ENCODE data around the gene DDX59. TPM values are rescaled to one million over a fixed set of nuclear protein-coding genes. Genes with fewer than 3 reads are reported as not detected.

The DDX59 gene
- total RNA-seq, 2 experiments from 2014 or later, result 24.6 to 28.7 TPM

DNA sequence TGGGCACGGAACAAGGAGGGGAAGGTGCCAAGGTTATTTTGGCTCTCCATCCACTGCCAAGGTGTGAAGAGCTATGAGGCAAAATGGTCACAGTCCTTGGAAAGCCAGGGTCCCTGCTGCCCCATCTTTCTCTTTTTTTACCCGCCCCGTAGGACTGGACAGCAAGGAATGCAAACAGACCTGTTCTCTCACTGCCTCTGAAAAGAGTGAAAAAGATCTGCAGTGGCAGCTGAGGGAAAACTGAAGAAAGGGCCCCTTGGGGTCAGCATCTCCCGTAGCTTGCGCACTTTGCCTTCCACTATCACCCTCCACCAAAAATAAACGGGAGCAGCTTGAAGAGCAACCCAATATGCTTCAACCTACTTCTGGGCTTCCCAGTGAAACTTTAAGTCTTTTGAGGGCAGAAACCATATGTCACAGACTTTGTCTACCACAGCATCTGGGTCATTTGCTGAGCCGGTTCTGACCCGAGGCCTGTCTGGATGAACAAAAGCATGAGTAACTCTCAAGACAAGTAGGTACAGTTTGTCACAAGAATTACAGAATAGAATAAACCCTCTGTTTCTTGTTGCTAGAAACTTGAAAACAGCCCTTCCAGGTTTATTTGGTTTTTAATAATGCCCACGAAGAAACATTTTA lies 39.7 kb downstream of the DDX59 start:
- intact Hi-C loops (cut with micrococcal nuclease; ENCODE audit: unreplicated experiment), result loop anchor here (10.0 kb wide), 2 partner anchors 395 to 485 kb away; partner anchors contain the start of genes CACNA1S and KIF21B
- Histone ChIP-seq H3K4me3 (ENCODE audit: low read depth, low read length, poor library complexity, severe bottlenecking) (no peak overlapping the region), H4K20me1 (ENCODE audit: insufficient read depth, low read length) (no peaks in the 10 kb centered on the region), H3K4me2 (ENCODE audit: low read length) (no peak overlapping the region), H3K4me1 (ENCODE audit: insufficient read depth, low read length, poor library complexity, severe bottlenecking) (peaks cover 12% of the 10 kb centered on the region), H2AFZ (ENCODE audit: low read length) (no peak overlapping the region), H3K27ac (ENCODE audit: low read depth, low read length, poor library complexity, severe bottlenecking) (no peak overlapping the region), H3K9me3 (ENCODE audit: low read length) (no peaks in the 10 kb centered on the region), H3K9me2 (ENCODE audit: insufficient read depth, low read length) (no peaks in the 10 kb centered on the region), H3K79me2 (ENCODE audit: insufficient read depth, low read depth, low read length) (no peaks in the 10 kb centered on the region), H3K36me3 (ENCODE audit: insufficient read depth, low read length) (no peaks in the 10 kb centered on the region)
- ChIA-PET POLR2A (interaction anchor here (1.0 kb wide), 1 partner anchor 33 kb away, joined by 3 read pairs; no protein-coding TSS in a partner anchor), CTCF (ENCODE audit: unreplicated experiment) (no interaction called here)
- TF ChIP-seq, protein P1, sequence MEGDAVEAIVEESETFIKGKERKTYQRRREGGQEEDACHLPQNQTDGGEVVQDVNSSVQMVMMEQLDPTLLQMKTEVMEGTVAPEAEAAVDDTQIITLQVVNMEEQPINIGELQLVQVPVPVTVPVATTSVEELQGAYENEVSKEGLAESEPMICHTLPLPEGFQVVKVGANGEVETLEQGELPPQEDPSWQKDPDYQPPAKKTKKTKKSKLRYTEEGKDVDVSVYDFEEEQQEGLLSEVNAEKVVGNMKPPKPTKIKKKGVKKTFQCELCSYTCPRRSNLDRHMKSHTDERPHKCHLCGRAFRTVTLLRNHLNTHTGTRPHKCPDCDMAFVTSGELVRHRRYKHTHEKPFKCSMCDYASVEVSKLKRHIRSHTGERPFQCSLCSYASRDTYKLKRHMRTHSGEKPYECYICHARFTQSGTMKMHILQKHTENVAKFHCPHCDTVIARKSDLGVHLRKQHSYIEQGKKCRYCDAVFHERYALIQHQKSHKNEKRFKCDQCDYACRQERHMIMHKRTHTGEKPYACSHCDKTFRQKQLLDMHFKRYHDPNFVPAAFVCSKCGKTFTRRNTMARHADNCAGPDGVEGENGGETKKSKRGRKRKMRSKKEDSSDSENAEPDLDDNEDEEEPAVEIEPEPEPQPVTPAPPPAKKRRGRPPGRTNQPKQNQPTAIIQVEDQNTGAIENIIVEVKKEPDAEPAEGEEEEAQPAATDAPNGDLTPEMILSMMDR (conservative IDR thresholded peaks at IDR 0.05; ENCODE audit: low read length), result no peak
- no peak for TF ChIP-seq EZH2phosphoT487 (IDR thresholded peaks at IDR 0.05; ENCODE audit: borderline replicate concordance, low read depth, low read length)
- no peak for DNase-seq (ENCODE audit: low spot score)
- no TSS peak for BruUV-seq (replicated peaks)

DNA sequence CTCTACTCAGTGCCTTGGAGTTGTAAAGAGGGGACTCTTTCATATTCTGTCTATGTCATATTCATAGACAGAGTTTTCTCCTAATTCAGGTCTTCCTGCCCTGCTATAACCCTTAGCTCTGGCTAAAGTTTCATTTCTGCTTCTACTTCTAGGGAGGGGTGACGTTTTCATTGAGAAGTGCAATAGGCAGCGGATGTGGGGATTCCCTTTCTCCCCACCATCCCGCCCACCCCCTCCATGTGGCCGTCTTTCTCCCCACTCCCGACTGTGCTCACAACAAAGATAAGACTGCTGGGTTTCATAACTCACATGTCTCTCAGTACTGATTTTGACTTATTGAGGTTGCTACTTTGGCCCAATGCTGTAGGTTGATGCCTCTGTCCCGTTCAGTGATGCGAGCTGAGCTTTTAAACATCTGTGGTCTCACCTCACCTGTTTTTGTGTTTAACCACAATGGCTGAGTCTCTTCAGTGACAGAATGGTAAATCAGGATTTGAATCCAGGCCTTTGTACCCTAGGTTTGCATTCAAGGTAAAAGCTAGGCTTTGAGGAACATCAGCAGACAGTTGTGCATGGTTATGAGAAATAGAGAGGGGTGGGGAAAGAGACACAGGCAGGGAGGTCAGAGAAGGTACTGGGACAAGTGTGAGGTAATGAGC lies 41.4 kb downstream of the DDX59 start:
- Histone ChIP-seq H2AFZ (ENCODE audit: low read length) (no peak overlapping the region), H3K36me3 (ENCODE audit: insufficient read depth, low read length) (no peaks in the 10 kb centered on the region), H3K27ac (ENCODE audit: low read depth, low read length, poor library complexity, severe bottlenecking) (no peak overlapping the region), H3K4me1 (ENCODE audit: insufficient read depth, low read length, poor library complexity, severe bottlenecking) (peaks cover 12% of the 10 kb centered on the region), H4K20me1 (ENCODE audit: insufficient read depth, low read length) (no peaks in the 10 kb centered on the region), H3K4me3 (ENCODE audit: low read depth, low read length, poor library complexity, severe bottlenecking) (no peak overlapping the region), H3K4me2 (ENCODE audit: low read length) (peak overlapping the region; percentile 30), H3K9me3 (ENCODE audit: low read length) (no peaks in the 10 kb centered on the region), H3K9me2 (ENCODE audit: insufficient read depth, low read length) (no peaks in the 10 kb centered on the region), H3K79me2 (ENCODE audit: insufficient read depth, low read depth, low read length) (no peaks in the 10 kb centered on the region)
- TF ChIP-seq, protein P1 (conservative IDR thresholded peaks at IDR 0.05; ENCODE audit: low read length), result no peak
- TF ChIP-seq EZH2phosphoT487 (IDR thresholded peaks at IDR 0.05; ENCODE audit: borderline replicate concordance, low read depth, low read length), result no peak
- peak; percentile 50 for DNase-seq (ENCODE audit: low spot score)
- BruUV-seq (replicated peaks), result no TSS peak
- intact Hi-C loops (cut with micrococcal nuclease; ENCODE audit: unreplicated experiment), result loop anchor here (10.0 kb wide), 2 partner anchors 396 to 486 kb away; partner anchors contain the start of genes CACNA1S and KIF21B
- ChIA-PET POLR2A (interaction anchor here (0.6 to 1.4 kb wide), 4 partner anchors 12 to 177 kb away, joined by 3 to 4 read pairs (median 4); no protein-coding TSS in a partner anchor), CTCF (ENCODE audit: unreplicated experiment) (interaction anchor here (0.7 kb wide), 1 partner anchor 209 kb away, joined by 3 read pairs; no protein-coding TSS in a partner anchor)
